Mucosa of gallbladder (tissue), 1 donor: ENCODE results near the gene GAPVD1. TPM values are rescaled to one million over a fixed set of nuclear protein-coding genes. Genes with fewer than 3 reads are reported as not detected.
"Not testable (repeated sequence)": the region's sequence is repeated elsewhere in the genome, so short reads cannot be mapped to it uniquely, and the experiment has no call there.

Source experiments
- DNase-seq: peaks from one replicate; pipeline ENCODE4 v3.0.0-alpha.2; 2020; ENCODE audit warnings: low spot score
- total RNA-seq: library from RNA; stranded (reverse); gene quantifications from one replicate; pipeline ENCODE4 v1.2.1, GENCODE V29; 2021
- donor health status: DM: no; HTN: no; CAD: no.

GAPVD1 gene
- total RNA-seq, 1 donor from 2014 or later = 45.8 TPM

- DNase-seq = peak; percentile 45
These were observed 113.0 kb downstream of the GAPVD1 start for GRCh38 chr9:125374443-125375309.

DNA sequence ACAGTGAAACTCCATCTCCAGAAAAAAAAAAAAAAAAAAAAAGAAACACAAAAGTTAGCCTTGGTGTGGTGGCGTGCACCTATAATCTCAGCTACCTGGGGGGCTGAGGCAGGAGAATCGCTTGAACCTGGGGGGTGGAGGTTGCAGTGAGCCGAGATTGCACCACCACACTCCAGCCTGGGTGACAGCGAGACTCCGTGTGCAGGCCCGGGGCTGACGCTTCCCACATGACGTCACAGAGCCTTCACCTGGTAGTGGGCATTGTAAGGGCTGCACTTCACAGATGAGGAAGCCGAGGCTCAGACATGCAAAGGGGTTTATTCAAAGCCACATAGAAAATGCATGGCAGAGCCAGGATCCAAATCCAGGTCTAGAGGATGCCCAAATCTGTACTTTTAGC lies 114.2 kb downstream of the GAPVD1 start:
- no peak for DNase-seq

DNA sequence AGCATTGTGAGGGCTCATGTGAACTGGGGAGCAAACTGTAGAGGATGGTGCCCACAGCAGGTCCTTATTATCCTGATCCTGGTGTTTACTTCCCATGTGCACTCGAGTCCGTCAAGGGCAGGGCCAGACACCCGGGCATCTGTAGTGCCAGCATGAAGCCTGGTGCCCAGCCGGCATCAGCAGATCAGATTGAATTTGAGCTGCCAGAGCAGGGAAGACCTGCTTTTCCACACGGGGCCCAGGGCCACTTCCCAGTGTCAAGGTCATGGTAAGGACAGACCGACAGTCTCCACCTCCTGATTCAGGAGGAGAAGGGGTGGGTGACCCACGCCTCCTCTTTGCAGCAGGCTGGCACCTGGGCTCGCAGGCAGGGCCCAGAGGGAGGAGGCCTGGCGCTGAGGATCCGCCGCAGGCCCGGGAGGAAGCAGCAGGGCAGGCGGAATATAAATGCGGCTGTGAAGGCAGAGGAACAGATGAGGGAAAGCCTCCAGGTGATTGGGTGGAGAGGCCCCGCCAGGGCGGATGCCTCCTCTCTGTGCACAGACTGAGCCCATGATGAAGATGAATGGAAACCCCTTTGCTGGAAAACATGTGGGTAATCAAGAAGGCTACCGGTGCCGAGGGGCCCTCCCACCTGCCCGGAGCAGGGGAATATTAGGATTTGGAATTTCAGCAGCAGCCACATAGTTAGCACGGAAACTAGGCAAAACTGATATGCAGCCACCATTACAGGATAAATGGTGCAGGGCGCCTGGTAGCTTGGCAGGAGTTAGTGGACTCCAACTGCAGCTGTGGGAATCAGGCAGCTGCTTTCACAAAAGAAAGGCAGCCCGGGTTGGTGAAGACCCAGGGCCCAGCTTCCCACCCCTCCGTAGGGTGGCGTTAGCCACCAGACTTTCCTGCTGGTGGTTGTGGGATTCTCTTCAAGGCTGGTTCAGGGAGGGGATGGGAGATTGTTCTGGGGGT lies 114.9 kb downstream of the GAPVD1 start:
- no peak for DNase-seq

GRCh38 chr9:125377584-125378250 lies 116.1 kb downstream of the GAPVD1 start:
- DNase-seq = no peak

- DNase-seq = no peak
These were observed 117.2 kb downstream of the GAPVD1 start for GRCh38 chr9:125378778-125379177.

DNA sequence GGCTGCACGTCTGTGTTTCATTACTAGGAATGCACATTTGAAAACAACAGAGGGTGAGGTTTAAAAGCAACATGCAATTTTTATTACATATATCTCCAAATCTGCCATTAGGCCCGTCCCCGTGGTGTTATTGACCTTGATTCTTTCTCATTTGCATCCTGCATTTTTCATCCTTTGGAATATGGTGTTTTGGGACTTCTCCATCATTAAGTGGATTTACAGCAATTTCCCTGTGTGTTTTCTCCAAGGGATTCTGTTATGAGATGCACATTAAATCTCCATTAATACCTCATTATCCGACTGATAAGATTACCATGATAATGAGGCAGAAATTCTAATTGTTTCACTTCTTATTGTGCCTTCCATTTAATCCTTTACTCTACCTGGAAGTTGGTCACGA lies 117.6 kb downstream of the GAPVD1 start:
- DNase-seq = no peak

GRCh38 chr9:125380406-125380805 lies 118.8 kb downstream of the GAPVD1 start:
- DNase-seq = no peak

GRCh38 chr9:125387861-125388524 lies 126.4 kb downstream of the GAPVD1 start:
- no peak for DNase-seq

DNA sequence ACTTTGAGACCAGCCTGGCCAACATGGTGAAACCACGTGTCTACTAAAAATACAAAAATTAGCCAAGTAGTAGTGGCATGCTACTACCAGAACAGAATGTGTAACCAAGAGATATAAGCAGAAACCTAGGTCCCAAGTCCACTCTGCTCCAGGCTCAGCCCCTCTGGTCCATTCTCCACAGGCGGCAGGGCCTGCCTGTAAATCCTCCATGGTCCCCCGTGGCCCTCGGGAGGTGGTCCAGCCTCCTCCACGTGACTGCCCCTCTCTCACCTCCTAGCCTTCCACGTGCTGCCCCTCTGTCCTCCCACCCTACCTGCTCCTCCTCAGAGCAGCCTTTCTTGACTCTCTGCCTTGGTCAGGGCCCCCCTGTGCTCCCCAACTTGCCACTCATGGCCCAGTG lies 127.4 kb downstream of the GAPVD1 start:
- no peak for DNase-seq

- no peak for DNase-seq
These were observed 130.1 kb downstream of the GAPVD1 start for GRCh38 chr9:125391704-125392103.

GRCh38 chr9:125393426-125393825 lies 131.8 kb downstream of the GAPVD1 start:
- no peak for DNase-seq

- no peak for DNase-seq
These were observed 135.2 kb downstream of the GAPVD1 start for GRCh38 chr9:125396799-125397198.

DNA sequence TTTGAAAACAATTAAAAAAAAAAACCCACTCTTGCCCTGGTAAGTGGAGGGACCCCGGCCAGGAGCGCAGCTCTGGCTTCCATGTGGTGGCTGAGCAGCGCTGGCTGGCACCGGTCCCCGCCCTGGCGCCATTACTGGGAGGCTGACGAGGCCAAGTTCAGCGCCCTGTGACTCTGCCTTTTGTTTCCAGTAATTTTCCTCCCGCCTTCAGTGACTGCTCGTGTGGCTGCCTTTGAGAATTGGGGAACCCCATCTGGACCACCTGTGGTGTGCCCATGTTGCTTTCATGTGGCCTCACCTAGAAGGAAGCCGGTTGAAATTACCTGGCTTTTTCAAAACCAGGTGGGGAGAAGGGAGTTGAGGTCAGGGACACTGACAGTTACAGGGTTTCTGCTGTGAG lies 136.1 kb downstream of the GAPVD1 start:
- no peak for DNase-seq

DNA sequence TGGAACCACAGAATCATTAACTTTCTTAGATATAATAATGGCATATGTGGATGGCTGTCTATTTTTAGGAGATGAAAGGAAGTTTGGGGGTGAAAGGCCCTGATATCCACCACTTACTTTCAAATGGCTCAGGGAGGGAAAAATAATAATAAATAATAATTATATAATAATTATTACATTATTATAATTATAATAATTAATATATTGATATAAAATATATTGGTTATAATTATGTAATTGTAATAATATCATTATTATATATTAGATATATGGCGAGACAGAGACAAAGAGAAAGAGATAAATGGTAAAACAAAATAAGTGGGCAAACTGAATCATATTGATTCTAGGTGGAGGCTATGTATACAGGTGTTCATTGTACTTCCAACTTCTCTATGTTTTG lies 136.6 kb downstream of the GAPVD1 start:
- no peak for DNase-seq

- DNase-seq = no peak
These were observed 137.5 kb downstream of the GAPVD1 start for GRCh38 chr9:125399165-125399564.

GRCh38 chr9:125399666-125400065 lies 138.0 kb downstream of the GAPVD1 start:
- no peak for DNase-seq

GRCh38 chr9:125400232-125400631 lies 138.6 kb downstream of the GAPVD1 start:
- not testable (repeated sequence) for DNase-seq

GRCh38 chr9:125400725-125401716 lies 139.4 kb downstream of the GAPVD1 start:
- no peak for DNase-seq

- no peak for DNase-seq
These were observed 143.1 kb downstream of the GAPVD1 start for GRCh38 chr9:125404733-125405132.
